ENCODE data around the gene SAMD4B.

Gene SAMD4B

DNA sequence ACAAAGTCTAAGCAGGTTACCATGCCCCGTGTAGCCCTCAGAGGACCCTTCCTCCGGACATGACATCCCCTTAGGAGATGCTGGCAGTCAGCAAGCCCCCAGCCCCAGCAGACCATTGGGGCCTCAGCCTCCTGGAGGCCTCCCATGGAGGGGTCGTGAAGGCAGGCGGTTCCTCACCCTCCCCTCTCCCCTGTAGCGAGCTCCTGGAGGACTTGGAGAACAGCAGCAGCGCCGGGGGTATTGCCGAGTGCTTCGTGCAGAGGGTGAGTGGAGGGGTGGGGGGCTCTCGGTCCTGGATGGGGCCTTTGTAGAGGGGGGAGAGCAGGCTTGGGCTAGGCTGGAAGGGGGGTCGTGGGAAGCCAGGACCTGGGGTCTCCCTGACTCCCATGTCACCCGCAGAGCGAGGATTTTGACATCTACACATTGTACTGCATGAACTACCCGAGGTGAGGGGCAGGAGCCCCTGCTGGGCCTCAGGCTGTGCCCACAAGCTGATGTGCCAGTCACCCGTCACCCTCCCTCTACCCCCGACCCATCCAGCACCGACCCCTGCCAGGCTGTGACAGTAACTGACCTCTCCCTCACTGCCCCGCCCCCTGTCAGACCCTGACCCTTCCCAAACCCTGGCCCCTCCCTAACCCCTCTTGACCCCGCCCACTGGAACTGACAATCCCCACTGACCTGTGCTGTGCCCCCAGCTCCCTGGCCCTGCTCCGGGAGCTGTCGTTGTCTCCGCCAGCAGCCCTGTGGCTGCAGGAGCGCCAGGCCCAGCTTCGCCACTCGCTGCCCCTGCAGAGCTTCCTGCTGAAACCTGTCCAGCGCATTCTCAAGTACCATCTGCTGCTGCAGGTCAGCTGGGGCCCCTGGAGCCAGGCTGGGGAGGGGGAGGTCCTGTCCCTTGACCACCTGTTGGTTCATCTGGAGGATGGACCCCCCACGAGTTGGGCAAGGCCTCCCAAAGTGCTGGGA lies 74.2 kb downstream of the SAMD4B start:
- DNase-seq (ENCODE audit: low read depth, low spot score), result no peak
- no peak for TF ChIP-seq CTCF (IDR thresholded peaks at IDR 0.05; ENCODE audit: low read depth, low read length)
- in situ Hi-C loops (cut with HindIII; ENCODE audit: low sequenced_read_pairs), result no loop called here
- no peak overlapping the region for H3K4me3 ChIP-seq (ENCODE audit: low read depth, low read length)

DNA sequence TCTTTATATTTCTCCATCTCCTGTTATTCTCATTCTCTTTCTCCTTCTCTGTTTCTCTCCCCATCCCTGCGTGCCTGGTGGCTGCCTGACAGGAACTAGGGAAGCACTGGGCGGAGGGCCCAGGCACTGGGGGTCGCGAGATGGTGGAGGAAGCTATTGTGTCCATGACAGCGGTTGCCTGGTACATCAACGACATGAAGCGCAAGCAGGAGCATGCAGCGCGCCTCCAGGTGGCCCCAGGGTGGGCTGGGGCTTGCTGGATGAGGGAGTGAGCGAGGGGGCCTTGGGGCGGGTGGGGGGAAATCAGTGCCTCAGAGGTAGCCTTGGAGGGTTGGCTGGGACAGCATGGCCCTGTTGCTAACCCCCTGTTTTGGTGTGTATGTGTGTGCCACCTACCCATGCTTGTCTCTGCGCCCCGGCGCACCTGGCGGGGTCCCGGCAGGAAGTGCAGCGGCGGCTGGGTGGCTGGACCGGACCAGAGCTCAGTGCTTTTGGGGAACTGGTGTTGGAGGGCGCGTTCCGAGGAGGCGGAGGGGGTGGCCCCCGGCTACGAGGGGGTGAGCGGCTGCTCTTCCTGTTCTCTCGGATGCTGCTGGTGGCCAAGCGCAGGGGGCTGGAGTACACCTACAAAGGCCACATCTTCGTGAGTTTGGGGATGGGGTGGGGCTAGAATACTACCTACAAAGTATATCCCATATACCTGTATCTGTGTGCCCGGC lies 75.4 kb downstream of the SAMD4B start:
- in situ Hi-C loops (cut with HindIII; ENCODE audit: low sequenced_read_pairs), result no loop called here
- no peak overlapping the region for H3K4me3 ChIP-seq (ENCODE audit: low read depth, low read length)
- no peak for DNase-seq (ENCODE audit: low read depth, low spot score)
- TF ChIP-seq CTCF (IDR thresholded peaks at IDR 0.05; ENCODE audit: low read depth, low read length), result no peak

DNA sequence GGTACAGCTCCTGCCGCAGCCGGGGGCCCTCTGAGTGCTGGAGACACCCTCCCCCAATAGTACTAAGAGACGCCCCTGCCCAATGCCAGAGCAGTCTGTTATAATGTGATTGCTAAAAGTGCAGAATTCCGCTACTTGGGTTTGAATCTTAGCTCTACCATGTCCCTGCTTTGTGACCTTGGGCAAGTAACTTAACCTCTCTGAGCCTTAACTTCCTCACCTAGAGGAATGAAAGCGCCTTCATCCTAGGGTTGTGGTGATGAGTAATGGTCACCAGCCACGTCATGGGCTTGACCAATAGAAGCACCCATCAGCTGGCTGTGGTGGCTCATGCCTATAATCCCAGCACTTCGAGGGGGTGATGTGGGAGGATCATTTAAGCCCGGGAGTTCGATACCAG lies 76.8 kb downstream of the SAMD4B start:
- in situ Hi-C loops (cut with HindIII; ENCODE audit: low sequenced_read_pairs), result no loop called here
- TF ChIP-seq CTCF (IDR thresholded peaks at IDR 0.05; ENCODE audit: low read depth, low read length), result no peak
- no peak for DNase-seq (ENCODE audit: low read depth, low spot score)
- no peak overlapping the region for H3K4me3 ChIP-seq (ENCODE audit: low read depth, low read length)

DNA sequence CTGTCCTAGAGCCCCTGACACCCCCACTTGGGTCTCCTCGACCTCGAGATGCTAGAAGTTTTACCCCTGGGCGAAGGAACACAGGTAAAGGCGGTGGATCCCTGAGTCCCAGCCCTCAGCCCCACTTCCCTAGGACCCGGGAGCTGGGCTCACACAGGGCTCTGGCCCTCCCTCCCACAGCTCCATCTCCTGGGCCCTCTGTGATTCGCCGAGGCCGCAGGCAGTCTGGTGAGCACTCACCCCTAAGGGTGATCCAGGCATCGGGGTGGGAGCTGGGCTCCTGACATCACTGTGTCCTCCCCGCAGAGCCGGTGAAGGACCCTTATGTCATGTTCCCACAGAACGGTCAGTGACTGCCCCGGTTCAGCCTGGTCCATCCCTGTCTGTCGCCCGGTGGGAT lies 78.5 kb downstream of the SAMD4B start:
- TF ChIP-seq CTCF (IDR thresholded peaks at IDR 0.05; ENCODE audit: low read depth, low read length), result no peak
- no peak overlapping the region for H3K4me3 ChIP-seq (ENCODE audit: low read depth, low read length)
- in situ Hi-C loops (cut with HindIII; ENCODE audit: low sequenced_read_pairs), result no loop called here
- DNase-seq (ENCODE audit: low read depth, low spot score), result no peak

DNA sequence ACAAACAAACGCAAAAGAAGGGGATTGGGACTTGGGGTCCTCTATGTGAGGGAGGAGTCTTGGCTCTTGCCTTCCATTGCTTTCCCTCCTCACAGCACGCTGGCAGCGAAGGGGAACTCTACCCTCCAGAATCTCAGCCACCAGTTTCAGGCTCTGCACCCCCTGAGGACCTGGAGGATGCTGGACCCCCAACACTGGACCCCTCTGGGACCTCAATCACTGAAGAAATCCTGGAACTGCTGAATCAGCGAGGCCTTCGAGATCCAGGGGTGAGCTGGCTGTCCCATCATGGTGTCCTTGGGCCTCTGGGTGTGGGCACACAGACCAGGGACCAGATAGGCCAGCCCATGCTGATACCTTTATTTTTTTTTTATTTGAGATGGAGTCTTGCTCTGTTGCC lies 79.8 kb downstream of the SAMD4B start:
- in situ Hi-C loops (cut with HindIII; ENCODE audit: low sequenced_read_pairs), result no loop called here
- no peak for TF ChIP-seq CTCF (IDR thresholded peaks at IDR 0.05; ENCODE audit: low read depth, low read length)
- H3K4me3 ChIP-seq (ENCODE audit: low read depth, low read length), result no peak overlapping the region
- DNase-seq (ENCODE audit: low read depth, low spot score), result no peak

DNA sequence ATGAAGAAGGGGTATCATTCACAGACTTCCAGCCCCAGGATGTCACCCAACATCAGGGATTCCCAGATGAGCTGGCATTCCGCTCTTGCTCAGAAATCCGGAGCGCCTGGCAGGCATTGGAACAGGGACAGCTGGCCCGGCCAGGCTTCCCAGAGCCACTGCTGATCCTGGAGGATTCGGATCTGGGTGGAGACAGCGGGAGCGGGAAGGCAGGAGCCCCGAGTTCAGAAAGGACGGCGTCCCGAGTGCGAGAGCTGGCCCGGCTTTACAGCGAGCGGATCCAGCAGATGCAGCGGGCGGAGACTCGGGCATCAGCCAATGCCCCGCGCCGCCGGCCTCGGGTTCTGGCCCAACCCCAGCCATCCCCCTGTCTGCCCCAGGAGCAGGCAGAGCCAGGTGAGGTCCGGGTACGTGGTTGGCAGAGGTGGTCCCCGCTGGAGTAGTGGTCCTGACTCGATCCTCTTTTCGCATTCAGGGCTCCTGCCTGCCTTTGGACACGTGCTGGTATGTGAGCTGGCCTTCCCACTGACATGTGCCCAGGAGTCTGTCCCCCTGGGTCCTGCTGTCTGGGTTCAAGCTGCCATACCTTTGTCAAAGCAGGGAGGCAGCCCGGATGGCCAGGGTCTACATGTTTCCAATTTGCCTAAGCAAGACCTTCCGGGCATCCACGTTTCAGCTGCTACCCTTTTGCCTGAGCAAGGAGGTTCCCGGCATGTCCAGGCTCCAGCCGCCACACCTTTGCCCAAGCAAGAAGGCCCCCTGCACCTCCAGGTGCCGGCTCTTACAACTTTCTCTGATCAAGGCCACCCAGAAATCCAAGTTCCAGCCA lies 81.3 kb downstream of the SAMD4B start:
- no peak for TF ChIP-seq CTCF (IDR thresholded peaks at IDR 0.05; ENCODE audit: low read depth, low read length)
- no peak overlapping the region for H3K4me3 ChIP-seq (ENCODE audit: low read depth, low read length)
- DNase-seq (ENCODE audit: low read depth, low spot score), result no peak
- in situ Hi-C loops (cut with HindIII; ENCODE audit: low sequenced_read_pairs), result no loop called here

All from astrocyte of the spinal cord (primary cell).